Activated T-cell treated with anti-CD3 and anti-CD28 coated beads, Interleukin-2, amount 50 U/mL, for 1 hour (primary cell): ENCODE data around the gene POP7.
"Not testable (repeated sequence)": the region's sequence is repeated elsewhere in the genome, so short reads cannot be mapped to it uniquely, and the experiment has no call there.

ENCODE experiments used
- DNase-seq: peaks from one replicate; pipeline ENCODE4 v3.0.0-alpha.2; 2020

POP7 gene

GRCh38 chr7:100692578-100692961 lies 13.4 kb upstream of the POP7 start:
- DNase-seq = no peak

- no peak for DNase-seq
Measured at GRCh38 chr7:100693312-100694097, 12.4 kb upstream of the POP7 start.

GRCh38 chr7:100694098-100694745 lies 11.7 kb upstream of the POP7 start, which contains the start of gene GIGYF1:
Gene GIGYF1, minus strand, starts transcription at chr7:100694250. Its CDS starts 6,012 bp downstream, at chr7:100688238.
- DNase-seq = peak; percentile 77

DNA sequence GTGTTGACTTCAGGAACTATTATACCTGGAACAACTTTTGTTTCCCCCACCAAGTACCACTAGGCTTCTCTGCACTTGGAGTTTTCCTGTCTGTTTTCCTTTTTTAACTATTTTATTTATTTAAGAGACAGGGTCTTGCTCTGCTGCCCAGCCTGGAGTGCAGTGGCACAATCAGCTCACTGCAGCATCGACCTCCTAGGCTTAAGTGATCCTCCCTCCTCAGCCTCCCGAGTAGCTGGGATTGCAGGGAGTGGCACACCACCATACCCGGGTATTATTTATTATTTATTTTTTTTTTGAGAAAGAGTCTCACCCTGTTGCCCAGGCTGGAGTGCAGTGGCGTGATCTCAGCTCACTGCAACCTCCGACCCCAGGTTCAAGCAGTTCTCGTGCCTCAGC lies 9.8 kb upstream of the POP7 start:
- DNase-seq = no peak

DNA sequence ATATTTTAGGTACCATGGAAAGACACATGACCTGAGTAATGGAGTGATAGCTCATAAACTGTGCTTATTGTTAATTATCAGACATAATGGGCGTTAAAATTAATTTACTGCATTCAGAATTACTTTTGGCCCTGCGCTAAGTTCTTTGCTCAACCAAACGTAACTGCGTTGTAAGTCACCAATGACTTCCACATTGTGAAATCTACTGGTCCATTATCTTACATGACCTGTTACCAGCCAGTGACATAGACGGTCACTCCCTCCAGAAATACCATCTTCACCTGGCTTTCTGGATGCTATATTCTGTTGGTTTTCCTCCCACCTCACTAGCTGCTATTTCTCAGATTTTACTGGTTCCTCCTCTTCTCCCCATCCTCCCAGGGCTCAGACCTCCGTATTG lies 6.9 kb upstream of the POP7 start:
- no peak for DNase-seq

DNA sequence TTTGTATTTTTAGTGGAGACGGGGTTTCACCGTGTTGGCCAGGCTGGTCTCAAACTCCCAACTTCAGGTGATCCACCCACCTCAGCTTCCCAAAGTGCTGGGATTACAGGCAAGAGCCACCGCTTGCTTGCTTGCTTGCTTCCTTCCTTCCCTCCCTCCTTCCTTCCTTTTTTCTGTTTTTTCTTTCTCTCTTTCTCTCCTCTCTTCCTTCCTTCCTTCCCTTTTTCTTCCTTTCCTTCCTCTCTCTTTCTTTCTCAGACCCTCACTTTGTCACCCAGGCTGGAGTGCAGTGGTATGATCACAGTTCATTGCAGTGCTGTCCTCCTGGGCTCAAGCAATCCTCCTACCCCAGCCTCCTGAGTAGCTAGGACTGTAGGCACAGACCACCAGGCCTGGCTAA lies 4.8 kb upstream of the POP7 start:
- not testable (repeated sequence) for DNase-seq

- DNase-seq = peak; percentile 80
Measured at GRCh38 chr7:100705320-100705752, 585 bp upstream of the POP7 start.

DNA sequence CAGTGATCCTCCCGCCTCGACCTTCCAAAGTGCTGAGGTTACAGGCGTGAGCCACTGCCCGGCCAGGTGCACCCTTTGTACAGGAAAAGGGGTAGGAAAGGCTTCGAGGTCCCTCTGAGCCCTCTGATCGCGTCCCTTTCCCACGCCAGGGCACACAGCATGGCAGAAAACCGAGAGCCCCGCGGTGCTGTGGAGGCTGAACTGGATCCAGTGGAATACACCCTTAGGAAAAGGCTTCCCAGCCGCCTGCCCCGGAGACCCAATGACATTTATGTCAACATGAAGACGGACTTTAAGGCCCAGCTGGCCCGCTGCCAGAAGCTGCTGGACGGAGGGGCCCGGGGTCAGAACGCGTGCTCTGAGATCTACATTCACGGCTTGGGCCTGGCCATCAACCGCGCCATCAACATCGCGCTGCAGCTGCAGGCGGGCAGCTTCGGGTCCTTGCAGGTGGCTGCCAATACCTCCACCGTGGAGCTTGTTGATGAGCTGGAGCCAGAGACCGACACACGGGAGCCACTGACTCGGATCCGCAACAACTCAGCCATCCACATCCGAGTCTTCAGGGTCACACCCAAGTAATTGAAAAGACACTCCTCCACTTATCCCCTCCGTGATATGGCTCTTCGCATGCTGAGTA lies 871 bp downstream of the POP7 start:
- no peak for DNase-seq

- DNase-seq = no peak
Measured at GRCh38 chr7:100708395-100708794, 2.5 kb downstream of the POP7 start.

DNA sequence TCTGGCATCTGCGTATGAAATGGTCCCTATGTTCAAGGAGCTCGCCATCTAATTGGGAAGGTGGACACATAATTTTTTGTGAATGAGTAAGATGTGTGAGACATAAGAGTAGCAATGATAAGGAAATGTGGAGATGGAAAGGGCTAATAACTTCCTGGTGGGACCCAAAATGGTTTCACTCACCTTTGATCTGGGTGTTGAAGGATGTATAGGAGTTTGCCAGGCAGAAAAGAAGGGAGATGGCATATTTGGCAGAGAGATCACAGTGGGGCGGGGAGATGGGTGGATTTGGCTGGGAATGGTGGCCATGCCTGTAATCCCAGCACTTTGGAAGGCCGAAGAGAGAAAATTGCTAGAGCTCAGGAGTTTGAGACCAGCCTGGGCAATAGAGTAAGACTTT lies 4.5 kb downstream of the POP7 start:
- no peak for DNase-seq

GRCh38 chr7:100711369-100711768 lies 5.4 kb downstream of the POP7 start:
- DNase-seq = no peak

GRCh38 chr7:100714725-100715124 lies 8.8 kb downstream of the POP7 start:
- no peak for DNase-seq

DNA sequence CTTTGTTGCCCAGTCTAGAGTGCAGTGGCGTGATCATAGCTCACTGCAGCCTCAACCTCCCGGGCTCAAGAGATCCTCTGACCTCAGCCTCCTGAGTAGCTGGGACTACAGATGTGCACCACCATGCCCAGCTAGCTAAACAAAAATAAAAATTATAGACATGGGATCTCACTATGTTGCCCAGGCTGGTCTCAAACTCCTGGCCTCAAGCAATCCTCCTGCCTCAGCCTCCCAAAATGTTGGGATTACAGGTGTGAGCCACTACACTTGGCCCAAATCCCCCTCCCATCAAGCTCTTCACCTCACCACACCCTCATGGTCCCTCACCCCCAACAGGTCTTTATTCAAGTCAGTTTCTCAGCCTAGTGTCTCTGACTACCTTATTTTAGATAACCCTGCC lies 11.2 kb downstream of the POP7 start:
- DNase-seq = not testable (repeated sequence)

GRCh38 chr7:100719523-100720278 lies 13.8 kb downstream of the POP7 start:
- no peak for DNase-seq

GRCh38 chr7:100720279-100720670 lies 14.4 kb downstream of the POP7 start, which contains the start of gene EPO:
Gene EPO, plus strand, starts transcription at chr7:100720468. Its CDS starts 513 bp downstream, at chr7:100720981.
- DNase-seq = no peak

- no peak for DNase-seq
Measured at GRCh38 chr7:100720671-100721504, 15.0 kb downstream of the POP7 start.

DNA sequence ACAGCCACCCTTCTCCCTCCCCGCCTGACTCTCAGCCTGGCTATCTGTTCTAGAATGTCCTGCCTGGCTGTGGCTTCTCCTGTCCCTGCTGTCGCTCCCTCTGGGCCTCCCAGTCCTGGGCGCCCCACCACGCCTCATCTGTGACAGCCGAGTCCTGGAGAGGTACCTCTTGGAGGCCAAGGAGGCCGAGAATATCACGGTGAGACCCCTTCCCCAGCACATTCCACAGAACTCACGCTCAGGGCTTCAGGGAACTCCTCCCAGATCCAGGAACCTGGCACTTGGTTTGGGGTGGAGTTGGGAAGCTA lies 15.5 kb downstream of the POP7 start:
- DNase-seq = no peak

- no peak for DNase-seq
Measured at GRCh38 chr7:100722480-100723212, 16.7 kb downstream of the POP7 start.

DNA sequence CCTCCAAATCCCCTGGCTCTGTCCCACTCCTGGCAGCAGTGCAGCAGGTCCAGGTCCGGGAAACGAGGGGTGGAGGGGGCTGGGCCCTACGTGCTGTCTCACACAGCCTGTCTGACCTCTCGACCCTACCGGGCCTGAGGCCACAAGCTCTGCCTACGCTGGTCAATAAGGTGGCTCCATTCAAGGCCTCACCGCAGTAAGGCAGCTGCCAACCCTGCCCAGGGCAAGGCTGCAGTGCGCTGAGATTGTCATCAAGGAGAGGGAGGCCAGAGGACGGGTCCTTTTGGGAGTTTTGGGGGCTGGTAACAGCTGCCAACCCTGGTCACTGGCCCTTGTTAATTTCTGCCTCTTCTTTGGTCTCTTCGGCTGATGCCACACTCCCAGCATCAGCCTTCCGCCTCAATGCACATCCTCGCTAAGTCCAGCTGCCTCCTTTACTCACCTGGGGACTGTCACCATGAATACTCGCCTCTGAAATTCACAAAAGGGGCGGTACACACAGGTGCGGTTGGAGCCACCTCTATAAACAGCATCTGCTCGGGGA lies 17.9 kb downstream of the POP7 start:
- DNase-seq = no peak

- not testable (repeated sequence) for DNase-seq
Measured at GRCh38 chr7:100724364-100724763, 18.4 kb downstream of the POP7 start.
